Transverse colon (tissue), 3 donors: ENCODE results near the gene PANK3.

Source experiments
- POLR2A ChIP-seq: fragments of 450-650 bp; IDR thresholded peaks from one replicate; pipeline ENCODE4 v1.6.1; 2016; ENCODE audit warnings: antibody characterized with exemption, mild to moderate bottlenecking, moderate library complexity
- POLR2AphosphoS5 ChIP-seq, 3 donors: sonication (generic); formaldehyde crosslinking; IDR thresholded peaks; one replicate each; pipeline ENCODE4 v1.6.1; 2016; ENCODE audit warnings: antibody characterized with exemption in 3 of 3

GRCh38 chr5:168603746-168604145 is 24.6 kb upstream of the PANK3 start:
- TF ChIP-seq POLR2AphosphoS5 (IDR thresholded peaks at IDR 0.05), result no peak
- TF ChIP-seq POLR2A, result no peak
